IPS DF 6.9 (cell line): Measurements from ENCODE around the gene PRPF40A.

ENCODE experiments used
- DNase-seq: peaks from one replicate; pipeline ENCODE4 v3.0.0-alpha.2; 2013; ENCODE audit warnings: low read depth, low spot score
- H3K27ac ChIP-seq: one replicate; pipeline ENCODE4 v1.5.1; 2013; ENCODE audit warnings: low read length, control low read depth
- H3K27me3 ChIP-seq: 2 replicates; pipeline ENCODE4 v1.6.1; 2013; ENCODE audit warnings: mild to moderate bottlenecking, low read length; ENCODE audit not compliant: control insufficient read depth, insufficient read depth
- H3K36me3 ChIP-seq: 2 replicates; pipeline ENCODE4 v1.6.1; 2013; ENCODE audit warnings: low read length; ENCODE audit not compliant: control insufficient read depth, insufficient read depth
- H3K4me1 ChIP-seq: 2 replicates; pipeline ENCODE4 v1.6.1; 2013; ENCODE audit warnings: low read length; ENCODE audit not compliant: control insufficient read depth, insufficient read depth
- H3K4me3 ChIP-seq: 2 replicates; pipeline ENCODE4 v1.5.1; 2013; ENCODE audit warnings: mild to moderate bottlenecking, low read length
- H3K9me3 ChIP-seq: 2 replicates; pipeline ENCODE4 v1.6.1; 2013; ENCODE audit warnings: low read length, inconsistent platforms; ENCODE audit not compliant: control insufficient read depth, insufficient read depth
- WGBS: extraction: QIAGEN DNeasy Blood & Tissue Kit; methylation state at CpG from one replicate; pipeline ENCODE4 v1.1.7; 2013; ENCODE audit warnings: mixed read lengths, missing lambda C conversion rate; ENCODE audit not compliant: insufficient read length, insufficient coverage; 5-methylcytosine and 5-hydroxymethylcytosine counted together

Gene PRPF40A

DNA sequence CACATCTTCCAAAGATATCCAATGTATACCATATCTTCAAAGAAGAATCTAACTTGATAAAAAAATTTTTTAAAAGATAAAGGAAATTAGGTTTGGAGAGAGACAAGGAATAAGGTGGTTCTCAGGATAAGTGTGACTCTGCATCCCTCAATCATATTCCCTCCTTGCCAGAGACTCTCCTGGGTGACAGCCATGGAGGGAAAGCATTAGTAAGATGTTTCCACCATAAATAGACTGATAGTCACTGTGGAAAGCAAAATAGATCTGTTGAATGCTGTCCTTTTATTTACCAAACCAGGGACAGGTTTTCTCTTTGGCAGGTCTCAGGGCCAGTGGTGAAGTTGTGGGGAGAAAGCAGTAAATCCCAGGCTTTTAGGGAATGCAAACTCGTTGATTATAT lies 107.6 kb downstream of the PRPF40A start:
- no peaks in the 10 kb centered on the region for H3K4me1 ChIP-seq
- H3K9me3 ChIP-seq, result no peaks in the 10 kb centered on the region
- whole genome bisulfite sequencing, result no CpG with 5 or more reads among the region's 1 CpG
- DNase-seq, result no peak
- H3K4me3 ChIP-seq, result no peak overlapping the region
- H3K36me3 ChIP-seq, result no peaks in the 10 kb centered on the region; the same call in 1 of the 2 replicates
- H3K27me3 ChIP-seq, result no peaks in the 10 kb centered on the region
- no peak overlapping the region for H3K27ac ChIP-seq

DNA sequence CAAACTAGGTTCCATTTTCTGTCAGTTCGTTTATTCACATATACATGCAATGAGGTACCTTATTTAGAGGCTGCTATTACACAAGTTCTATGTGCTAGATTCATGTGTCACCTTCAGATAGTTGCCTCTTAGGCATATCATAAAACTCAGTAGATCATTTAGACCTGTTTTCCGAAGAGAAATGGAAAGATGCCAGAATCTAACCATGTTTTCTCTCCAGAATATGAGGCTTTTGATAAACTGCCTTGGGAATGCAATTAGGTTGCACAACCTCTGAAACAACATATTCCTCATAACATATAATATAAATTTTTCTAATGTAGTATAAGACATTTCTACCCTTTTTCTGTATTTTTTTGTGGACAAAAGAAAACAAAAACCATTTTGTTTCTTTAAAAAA lies 108.1 kb downstream of the PRPF40A start:
- Histone ChIP-seq H3K9me3 (no peaks in the 10 kb centered on the region), H3K4me3 (no peak overlapping the region), H3K27ac (no peak overlapping the region), H3K36me3 (no peaks in the 10 kb centered on the region; the same call in 1 of the 2 replicates), H3K27me3 (no peaks in the 10 kb centered on the region), H3K4me1 (no peaks in the 10 kb centered on the region)
- no CpG with 5 or more reads among the region's 2 CpGs for WGBS
- no peak for DNase-seq

DNA sequence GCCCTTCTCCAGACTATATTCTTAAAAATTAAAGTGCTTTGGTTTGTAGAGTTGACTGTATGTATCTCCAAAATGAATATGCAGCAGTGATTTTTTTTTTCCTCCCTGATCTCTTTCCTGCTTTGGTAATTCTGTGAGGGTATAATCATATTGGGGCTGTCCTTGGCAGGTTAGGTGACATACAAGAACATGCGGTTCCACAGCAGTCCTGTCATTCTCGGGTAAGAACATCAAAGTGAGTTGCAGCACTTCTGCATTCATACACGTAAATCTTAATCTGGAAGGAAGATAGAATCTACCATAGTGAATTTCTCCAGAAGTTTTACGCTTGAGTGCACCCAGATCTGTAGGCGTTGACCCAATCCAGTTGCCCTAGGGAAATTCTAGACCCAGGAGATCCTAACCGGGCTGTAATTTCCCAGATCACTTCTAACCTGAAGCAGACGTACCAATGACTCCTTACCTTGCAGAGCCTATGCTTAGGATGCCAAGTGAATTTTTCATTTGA lies 109.4 kb downstream of the PRPF40A start:
- no peak overlapping the region for H3K4me3 ChIP-seq
- no peaks in the 10 kb centered on the region; the same call in 1 of the 2 replicates for H3K36me3 ChIP-seq
- no peaks in the 10 kb centered on the region for H3K9me3 ChIP-seq
- DNase-seq, result no peak
- no peaks in the 10 kb centered on the region for H3K27me3 ChIP-seq
- no CpG with 5 or more reads among the region's 7 CpGs for WGBS
- H3K27ac ChIP-seq, result no peak overlapping the region
- H3K4me1 ChIP-seq, result no peaks in the 10 kb centered on the region

DNA sequence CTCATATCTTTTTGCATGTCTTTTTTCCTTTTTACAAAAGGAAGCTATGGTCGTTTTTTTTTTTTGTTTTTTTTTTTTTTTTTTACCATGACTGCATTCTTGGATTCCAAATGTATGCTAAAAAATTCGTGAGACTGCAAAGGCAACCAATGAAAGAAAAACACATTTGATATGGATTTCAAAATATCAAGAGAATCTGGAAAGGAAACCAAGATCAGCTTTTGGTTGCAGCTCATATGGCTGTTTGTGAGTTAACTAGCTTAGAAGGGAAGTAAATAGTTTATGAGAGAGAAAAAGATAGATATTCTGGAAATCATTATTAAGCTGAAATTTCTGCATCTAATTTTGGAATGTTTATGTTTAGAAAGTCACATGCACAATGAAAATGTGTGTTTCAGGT lies 110.3 kb downstream of the PRPF40A start:
- H3K27ac ChIP-seq, result no peak overlapping the region
- H3K36me3 ChIP-seq, result no peaks in the 10 kb centered on the region
- no peaks in the 10 kb centered on the region for H3K9me3 ChIP-seq
- WGBS, result no CpG with 5 or more reads among the region's 2 CpGs
- H3K4me3 ChIP-seq, result no peak overlapping the region
- H3K4me1 ChIP-seq, result no peaks in the 10 kb centered on the region
- no peaks in the 10 kb centered on the region for H3K27me3 ChIP-seq
- DNase-seq, result no peak

DNA sequence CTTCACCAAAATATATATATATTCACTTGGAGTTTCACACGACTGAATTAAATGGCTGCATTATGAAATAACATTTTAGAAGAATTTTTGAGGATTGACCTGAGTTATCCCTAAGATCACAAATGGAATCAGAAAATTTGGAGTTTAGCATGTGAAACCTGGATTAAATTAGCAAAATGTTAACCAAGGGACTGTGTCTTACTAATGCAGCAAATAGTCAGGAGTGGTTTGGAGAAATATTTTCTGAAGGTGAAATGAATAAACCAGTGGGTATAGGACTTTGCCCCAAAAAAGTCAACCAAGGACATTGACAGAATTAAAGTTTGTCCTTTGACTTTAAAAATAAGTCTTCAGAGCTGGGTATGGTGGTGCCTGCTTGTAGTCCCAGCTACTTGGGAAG lies 111.2 kb downstream of the PRPF40A start:
- H3K36me3 ChIP-seq, result no peaks in the 10 kb centered on the region
- no peak for DNase-seq
- H3K9me3 ChIP-seq, result no peaks in the 10 kb centered on the region
- no peaks in the 10 kb centered on the region for H3K27me3 ChIP-seq
- WGBS, result no CpG with 5 or more reads among the region's 1 CpG
- H3K27ac ChIP-seq, result no peak overlapping the region
- no peak overlapping the region for H3K4me3 ChIP-seq
- no peaks in the 10 kb centered on the region for H3K4me1 ChIP-seq

DNA sequence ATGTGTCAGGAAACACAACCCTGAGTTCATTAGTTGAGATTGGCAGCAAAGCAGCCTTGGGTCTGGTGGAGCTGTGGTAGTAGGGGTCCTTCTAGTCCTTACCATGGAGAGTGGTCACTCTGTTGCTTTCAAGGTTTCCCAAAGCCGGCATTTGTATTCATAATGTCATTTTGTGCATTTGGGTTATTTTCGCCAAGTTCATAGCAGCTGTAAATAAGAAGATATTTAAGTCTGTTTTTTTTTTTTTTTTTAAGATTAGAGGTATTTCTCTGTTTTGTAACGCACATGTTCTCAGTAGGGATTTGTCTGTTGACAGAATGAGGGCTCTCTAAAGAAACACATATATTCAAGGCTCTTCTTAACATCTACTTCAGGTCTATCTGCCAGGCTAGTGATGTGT lies 114.1 kb downstream of the PRPF40A start:
- no peaks in the 10 kb centered on the region for H3K27me3 ChIP-seq
- H3K9me3 ChIP-seq, result no peaks in the 10 kb centered on the region
- H3K36me3 ChIP-seq, result no peaks in the 10 kb centered on the region
- no peaks in the 10 kb centered on the region for H3K4me1 ChIP-seq
- WGBS, result no CpG with 5 or more reads among the region's 3 CpGs
- no peak overlapping the region for H3K27ac ChIP-seq
- H3K4me3 ChIP-seq, result no peak overlapping the region
- no peak for DNase-seq

DNA sequence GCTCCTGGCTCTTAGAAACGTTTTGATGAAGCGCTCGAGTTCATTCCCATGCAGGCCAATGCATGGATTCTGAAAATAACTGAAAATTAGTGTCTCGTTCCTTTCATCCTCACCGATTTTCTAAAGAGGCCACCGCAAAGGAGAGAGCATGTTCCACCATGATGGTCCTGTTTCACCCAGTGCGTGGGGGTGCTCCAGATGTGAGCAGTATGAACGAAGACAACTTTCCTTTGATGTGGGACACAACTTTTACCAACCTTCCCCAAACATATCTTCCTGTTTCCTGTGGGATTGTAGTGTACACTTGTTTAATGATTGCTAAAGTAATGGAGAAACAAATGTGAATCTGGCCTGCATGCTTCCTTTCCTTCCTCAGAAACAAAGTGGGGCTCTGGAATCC lies 114.5 kb downstream of the PRPF40A start:
- Histone ChIP-seq H3K36me3 (no peaks in the 10 kb centered on the region), H3K4me1 (0 out of 2 replicates have a peak, but pooled peaks cover 1% of the 10 kb centered on the region), H3K4me3 (no peak overlapping the region), H3K9me3 (no peaks in the 10 kb centered on the region), H3K27ac (no peak overlapping the region), H3K27me3 (no peaks in the 10 kb centered on the region)
- no CpG with 5 or more reads among the region's 8 CpGs for WGBS
- DNase-seq, result no peak
